Dendritic cell treated with granulocyte-macrophage colony-stimulating factor and Interleukin-4, amounts not matched to agents 40 ng/mL and 50 ng/mL, for 4 days (primary cell): ENCODE results near the gene ZG16.
"Not testable (repeated sequence)": the region's sequence is repeated elsewhere in the genome, so short reads cannot be mapped to it uniquely, and the experiment has no call there.

Experiments
- H3K27ac Mint-ChIP-seq: one replicate; pipeline ENCODE4 v1.8.0; 2022; ENCODE audit warnings: mild to moderate bottlenecking, mixed read lengths
- H3K27me3 Mint-ChIP-seq: one replicate; pipeline ENCODE4 v1.8.0; 2022; ENCODE audit warnings: mild to moderate bottlenecking, mixed read lengths
- H3K36me3 Mint-ChIP-seq: one replicate; pipeline ENCODE4 v1.8.0; 2022; ENCODE audit warnings: low read depth, mixed read lengths
- H3K4me1 Mint-ChIP-seq: one replicate; pipeline ENCODE4 v1.8.0; 2022; ENCODE audit warnings: low read depth, mixed read lengths
- H3K4me3 Mint-ChIP-seq: one replicate; pipeline ENCODE4 v1.8.0; 2022; ENCODE audit warnings: mild to moderate bottlenecking, moderate library complexity, mixed read lengths
- H3K9me3 Mint-ChIP-seq: one replicate; pipeline ENCODE4 v1.8.0; 2022; ENCODE audit warnings: mixed read lengths
- intact Hi-C: fragments of 100-400 bp; cut with micrococcal nuclease; formaldehyde crosslinking; loops from one replicate; pipeline ENCODE4 v1.15.0; 2022

Gene ZG16

GRCh38 chr16:29777576-29778350 lies at the start of gene ZG16:
Gene ZG16 (plus strand): TSS chr16:29778256. CDS start chr16:29779267, 1,011 bp downstream.
- no peak within 1 kb of the TSS for H3K4me3 Mint-ChIP-seq
- intact Hi-C loops = no loop called here
- H3K9me3 Mint-ChIP-seq = no peaks in the 10 kb centered on the region
- peak within 1 kb of the TSS; percentile 51 for H3K27ac Mint-ChIP-seq
- H3K27me3 Mint-ChIP-seq = peaks cover 10% of the 10 kb centered on the region
- H3K4me1 Mint-ChIP-seq = peaks cover 19% of the 10 kb centered on the region
- no peaks in the 10 kb centered on the region for H3K36me3 Mint-ChIP-seq

GRCh38 chr16:29729116-29729521 lies 48.9 kb upstream of the ZG16 start:
- intact Hi-C loops = loop anchor here (5.0 to 10.0 kb wide), 3 partner anchors 37 to 84 kb away; partner anchors contain the start of gene KIF22
- H3K4me3 Mint-ChIP-seq = no peak overlapping the region
- no peaks in the 10 kb centered on the region for H3K36me3 Mint-ChIP-seq
- H3K27me3 Mint-ChIP-seq = peaks cover 8% of the 10 kb centered on the region
- peaks cover 14% of the 10 kb centered on the region for H3K4me1 Mint-ChIP-seq
- H3K9me3 Mint-ChIP-seq = no peaks in the 10 kb centered on the region
- no peak overlapping the region for H3K27ac Mint-ChIP-seq

GRCh38 chr16:29730649-29731048 lies 47.4 kb upstream of the ZG16 start:
- H3K27ac Mint-ChIP-seq = no peak overlapping the region
- H3K9me3 Mint-ChIP-seq = no peaks in the 10 kb centered on the region
- H3K27me3 Mint-ChIP-seq = peaks cover 8% of the 10 kb centered on the region
- intact Hi-C loops = no loop called here
- peaks cover 21% of the 10 kb centered on the region for H3K4me1 Mint-ChIP-seq
- no peak overlapping the region for H3K4me3 Mint-ChIP-seq
- H3K36me3 Mint-ChIP-seq = no peaks in the 10 kb centered on the region

GRCh38 chr16:29731768-29732601 lies 46.1 kb upstream of the ZG16 start:
- H3K4me1 Mint-ChIP-seq = peaks cover 28% of the 10 kb centered on the region
- H3K9me3 Mint-ChIP-seq, H3K27me3 Mint-ChIP-seq, intact Hi-C loops, H3K4me3 Mint-ChIP-seq, H3K27ac Mint-ChIP-seq, H3K36me3 Mint-ChIP-seq: not testable (repeated sequence)

GRCh38 chr16:29734786-29735185 lies 43.3 kb upstream of the ZG16 start:
- Mint-ChIP-seq H3K9me3 (no peaks in the 10 kb centered on the region), H3K4me3 (no peak overlapping the region), H3K4me1 (peaks cover 53% of the 10 kb centered on the region), H3K36me3 (no peaks in the 10 kb centered on the region), H3K27me3 (peaks cover 2% of the 10 kb centered on the region), H3K27ac (peak overlapping the region; percentile 51)
- intact Hi-C loops = no loop called here

- peaks cover 66% of the 10 kb centered on the region for H3K4me1 Mint-ChIP-seq
- H3K9me3 Mint-ChIP-seq = no peaks in the 10 kb centered on the region
- H3K4me3 Mint-ChIP-seq = no peak overlapping the region
- H3K36me3 Mint-ChIP-seq = no peaks in the 10 kb centered on the region
- peak overlapping the region; percentile 86 for H3K27ac Mint-ChIP-seq
- intact Hi-C loops = no loop called here
- H3K27me3 Mint-ChIP-seq = peaks cover 2% of the 10 kb centered on the region
These were observed 41.9 kb upstream of the ZG16 start for GRCh38 chr16:29736112-29736511.

- H3K27ac Mint-ChIP-seq = peak overlapping the region; percentile 86
- H3K27me3 Mint-ChIP-seq = peaks cover 2% of the 10 kb centered on the region
- H3K4me1 Mint-ChIP-seq = peaks cover 73% of the 10 kb centered on the region
- intact Hi-C loops = no loop called here
- H3K4me3 Mint-ChIP-seq = peak overlapping the region; percentile 1
- H3K9me3 Mint-ChIP-seq = no peaks in the 10 kb centered on the region
- peaks cover 5% of the 10 kb centered on the region for H3K36me3 Mint-ChIP-seq
These were observed 41.3 kb upstream of the ZG16 start for GRCh38 chr16:29736764-29737163.

- H3K27ac Mint-ChIP-seq = peak overlapping the region; percentile 86
- H3K9me3 Mint-ChIP-seq = no peaks in the 10 kb centered on the region
- no peak overlapping the region for H3K4me3 Mint-ChIP-seq
- peaks cover 72% of the 10 kb centered on the region for H3K4me1 Mint-ChIP-seq
- peaks cover 4% of the 10 kb centered on the region for H3K27me3 Mint-ChIP-seq
- H3K36me3 Mint-ChIP-seq = peaks cover 12% of the 10 kb centered on the region
- intact Hi-C loops = loop anchor here (1.0 kb wide), 1 partner anchor 9 kb away; no protein-coding TSS in a partner anchor
These were observed 40.3 kb upstream of the ZG16 start for GRCh38 chr16:29737713-29738112.

- Mint-ChIP-seq H3K9me3 (no peaks in the 10 kb centered on the region), H3K36me3 (peaks cover 20% of the 10 kb centered on the region), H3K27me3 (peaks cover 4% of the 10 kb centered on the region), H3K4me3 (no peak overlapping the region), H3K27ac (peak overlapping the region; percentile 86), H3K4me1 (peaks cover 80% of the 10 kb centered on the region)
- intact Hi-C loops = loop anchor here (1.0 kb wide), 1 partner anchor 8 kb away; no protein-coding TSS in a partner anchor
These were observed 39.5 kb upstream of the ZG16 start for GRCh38 chr16:29738514-29738913.

- Mint-ChIP-seq H3K27ac (peak overlapping the region; percentile 86), H3K36me3 (peaks cover 36% of the 10 kb centered on the region), H3K4me1 (peaks cover 87% of the 10 kb centered on the region)
- H3K9me3 Mint-ChIP-seq, intact Hi-C loops, H3K27me3 Mint-ChIP-seq, H3K4me3 Mint-ChIP-seq: not testable (repeated sequence)
These were observed 38.0 kb upstream of the ZG16 start for GRCh38 chr16:29739927-29740629.

- H3K4me3 Mint-ChIP-seq, H3K27me3 Mint-ChIP-seq, H3K9me3 Mint-ChIP-seq, intact Hi-C loops: not testable (repeated sequence)
- Mint-ChIP-seq H3K36me3 (peaks cover 41% of the 10 kb centered on the region), H3K4me1 (peaks cover 87% of the 10 kb centered on the region), H3K27ac (peak overlapping the region; percentile 24)
These were observed 37.4 kb upstream of the ZG16 start for GRCh38 chr16:29740630-29741015.

- H3K9me3 Mint-ChIP-seq = no peaks in the 10 kb centered on the region
- intact Hi-C loops = no loop called here
- H3K4me1 Mint-ChIP-seq = peaks cover 83% of the 10 kb centered on the region
- peak overlapping the region; percentile 33 for H3K27ac Mint-ChIP-seq
- H3K36me3 Mint-ChIP-seq = peaks cover 45% of the 10 kb centered on the region
- H3K27me3 Mint-ChIP-seq = peaks cover 3% of the 10 kb centered on the region
- no peak overlapping the region for H3K4me3 Mint-ChIP-seq
These were observed 35.3 kb upstream of the ZG16 start for GRCh38 chr16:29742683-29743275.

- Mint-ChIP-seq H3K27ac (peak overlapping the region; percentile 33), H3K9me3 (no peaks in the 10 kb centered on the region), H3K4me1 (peaks cover 76% of the 10 kb centered on the region), H3K4me3 (no peak overlapping the region), H3K27me3 (peaks cover 3% of the 10 kb centered on the region), H3K36me3 (peaks cover 45% of the 10 kb centered on the region)
- intact Hi-C loops = no loop called here
These were observed 34.6 kb upstream of the ZG16 start for GRCh38 chr16:29743475-29743826.
